Measurements from ENCODE around the gene CNTNAP2. TPM values are rescaled to one million over a fixed set of nuclear protein-coding genes. Genes with fewer than 3 reads are reported as not detected.

CNTNAP2 gene
- total RNA-seq, 4 donors from 2014 or later: 0.29 to 0.88 (median 0.33) TPM; not detected in 1

- TF ChIP-seq, protein P1, sequence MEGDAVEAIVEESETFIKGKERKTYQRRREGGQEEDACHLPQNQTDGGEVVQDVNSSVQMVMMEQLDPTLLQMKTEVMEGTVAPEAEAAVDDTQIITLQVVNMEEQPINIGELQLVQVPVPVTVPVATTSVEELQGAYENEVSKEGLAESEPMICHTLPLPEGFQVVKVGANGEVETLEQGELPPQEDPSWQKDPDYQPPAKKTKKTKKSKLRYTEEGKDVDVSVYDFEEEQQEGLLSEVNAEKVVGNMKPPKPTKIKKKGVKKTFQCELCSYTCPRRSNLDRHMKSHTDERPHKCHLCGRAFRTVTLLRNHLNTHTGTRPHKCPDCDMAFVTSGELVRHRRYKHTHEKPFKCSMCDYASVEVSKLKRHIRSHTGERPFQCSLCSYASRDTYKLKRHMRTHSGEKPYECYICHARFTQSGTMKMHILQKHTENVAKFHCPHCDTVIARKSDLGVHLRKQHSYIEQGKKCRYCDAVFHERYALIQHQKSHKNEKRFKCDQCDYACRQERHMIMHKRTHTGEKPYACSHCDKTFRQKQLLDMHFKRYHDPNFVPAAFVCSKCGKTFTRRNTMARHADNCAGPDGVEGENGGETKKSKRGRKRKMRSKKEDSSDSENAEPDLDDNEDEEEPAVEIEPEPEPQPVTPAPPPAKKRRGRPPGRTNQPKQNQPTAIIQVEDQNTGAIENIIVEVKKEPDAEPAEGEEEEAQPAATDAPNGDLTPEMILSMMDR (IDR thresholded peaks at IDR 0.05): no peak
- no peak for TF ChIP-seq POLR2A (IDR thresholded peaks at IDR 0.05)
Observed at GRCh38 chr7:147400925-147401324, 1284.3 kb downstream of the CNTNAP2 start.

DNA sequence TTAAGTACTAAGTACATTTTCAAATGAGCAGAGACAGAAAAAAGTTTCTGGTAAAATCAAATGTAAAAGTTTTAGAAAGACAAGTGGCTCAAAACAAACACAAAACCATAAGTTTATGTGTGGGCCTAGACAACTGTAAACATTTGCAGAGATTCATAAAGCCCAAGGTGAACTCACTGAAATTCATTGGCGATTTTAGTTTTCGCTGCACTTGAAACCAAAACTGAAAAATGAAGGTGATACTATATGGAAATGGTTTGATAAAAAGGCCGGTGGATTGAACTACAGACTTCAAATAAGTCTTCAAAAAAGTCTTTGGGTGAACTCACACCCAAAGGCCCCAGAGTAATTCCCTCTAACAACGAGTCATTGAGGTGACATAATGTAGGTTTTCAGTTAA is 1289.0 kb downstream of the CNTNAP2 start:
- intact Hi-C loops (cut with DNase I): no loop called here
- WGBS, 2 donors: 93 to 95% methylated on average over 4 of the region's 4 CpGs
- no peak for DNase-seq

More at GRCh38 chr7:147400925-147401324, 1284.3 kb downstream of the CNTNAP2 start:
- H3K9me3 ChIP-seq: no peaks in the 10 kb centered on the region
- WGBS, 2 donors: 82 to 86% methylated on average over 1 of the region's 1 CpG
- DNase-seq: no peak
- no peak overlapping the region for H3K4me3 ChIP-seq (replicated peaks in 1 of 3)
- H3K27me3 ChIP-seq: no peaks in the 10 kb centered on the region
- H3K36me3 ChIP-seq: no peaks in the 10 kb centered on the region
- peak overlapping the region in 2 of 3 donors; percentile 33 to 36 for H3K27ac ChIP-seq
- intact Hi-C loops (cut with DNase I): no loop called here
- peaks cover 0 to 3% of the 10 kb centered on the region in 2 donors for H3K4me1 ChIP-seq

GRCh38 chr7:147406521-147407135 is 1290.0 kb downstream of the CNTNAP2 start:
- TF ChIP-seq, protein P1 (IDR thresholded peaks at IDR 0.05): no peak
- no peak for TF ChIP-seq POLR2A (IDR thresholded peaks at IDR 0.05)
- no peaks in the 10 kb centered on the region for H3K27me3 ChIP-seq
- no peaks in the 10 kb centered on the region for H3K9me3 ChIP-seq
- no peak overlapping the region for H3K4me3 ChIP-seq (replicated peaks in 1 of 3)
- DNase-seq: no peak
- intact Hi-C loops (cut with DNase I): no loop called here
- 22 to 53% methylated on average over 3 of the region's 3 CpGs for WGBS, 2 donors
- H3K27ac ChIP-seq: no peak overlapping the region
- no peaks in the 10 kb centered on the region for H3K36me3 ChIP-seq
- H3K4me1 ChIP-seq: no peaks in the 10 kb centered on the region

More for the DNA sequence above, 1289.0 kb downstream of the CNTNAP2 start:
- H3K36me3 ChIP-seq: no peaks in the 10 kb centered on the region
- no peak overlapping the region for H3K4me3 ChIP-seq (replicated peaks in 1 of 3)
- TF ChIP-seq, protein P1 (IDR thresholded peaks at IDR 0.05): no peak
- TF ChIP-seq POLR2A (IDR thresholded peaks at IDR 0.05): no peak
- peaks cover 0 to 2% of the 10 kb centered on the region in 2 donors for H3K4me1 ChIP-seq
- no peaks in the 10 kb centered on the region for H3K27me3 ChIP-seq
- H3K9me3 ChIP-seq: no peaks in the 10 kb centered on the region
- H3K27ac ChIP-seq: no peak overlapping the region

- TF ChIP-seq, protein P1 (IDR thresholded peaks at IDR 0.05): no peak
- TF ChIP-seq POLR2A (IDR thresholded peaks at IDR 0.05): no peak
- DNase-seq: no peak
- no peaks in the 10 kb centered on the region for H3K4me1 ChIP-seq
- H3K36me3 ChIP-seq: no peaks in the 10 kb centered on the region
- no peak overlapping the region for H3K27ac ChIP-seq
- no peak overlapping the region for H3K4me3 ChIP-seq (replicated peaks in 1 of 3)
- intact Hi-C loops (cut with DNase I): no loop called here
- no peaks in the 10 kb centered on the region for H3K27me3 ChIP-seq
- no peaks in the 10 kb centered on the region for H3K9me3 ChIP-seq
Observed at GRCh38 chr7:147411096-147411495, 1294.5 kb downstream of the CNTNAP2 start.

DNA sequence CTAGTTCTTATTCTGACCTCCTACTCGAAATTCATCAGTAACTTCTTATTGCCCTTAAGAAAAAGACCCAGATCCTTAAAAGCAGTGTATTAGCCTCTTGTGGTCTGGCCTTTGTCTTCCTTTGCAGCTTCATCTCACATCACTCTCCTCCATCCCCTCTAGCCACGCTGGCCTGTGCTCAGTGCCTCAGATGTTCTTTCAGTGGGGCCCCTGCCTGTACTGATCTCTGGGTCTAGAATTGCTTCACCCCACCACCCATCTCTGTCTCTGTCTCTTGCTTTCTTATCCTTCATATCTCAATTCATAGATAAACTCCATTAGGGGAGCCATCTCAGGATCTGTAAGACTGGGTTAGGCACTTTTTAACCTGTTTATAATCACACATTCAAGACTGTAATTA is 1295.5 kb downstream of the CNTNAP2 start:
- intact Hi-C loops (cut with DNase I): no loop called here
- no peak overlapping the region for H3K27ac ChIP-seq
- no peak overlapping the region for H3K4me3 ChIP-seq (replicated peaks in 1 of 3)
- no peaks in the 10 kb centered on the region for H3K9me3 ChIP-seq
- H3K4me1 ChIP-seq: no peaks in the 10 kb centered on the region
- H3K27me3 ChIP-seq: no peaks in the 10 kb centered on the region
- WGBS, 2 donors: 68 to 73% methylated on average over 2 of the region's 2 CpGs
- no peaks in the 10 kb centered on the region for H3K36me3 ChIP-seq
- TF ChIP-seq, protein P1 (IDR thresholded peaks at IDR 0.05): no peak
- no peak for DNase-seq
